HCT116 (cell line): ENCODE data around the gene AAR2. TPM values are rescaled to one million over a fixed set of nuclear protein-coding genes. Genes with fewer than 3 reads are reported as not detected.

Experiments
- ATAC-seq: fragments of 200-7000 bp; cut with Tn5 transposase; 2 replicates; pipeline ENCODE4 v1.9.1; 2020; ENCODE audit warnings: mild to moderate bottlenecking, moderate library complexity
- BruUV-seq: library from RNA; stranded (reverse); fragments of 400-500 nt; replicated peaks from 2 replicates; lab custom pipeline; 2021; lab: Mats Ljungman, UMichigan
- CTCF ChIA-PET: fragments of 300-600 bp; sonication (Branson Sonifier 250); formaldehyde crosslinking; loops from one replicate; lab custom pipeline; 2021; ENCODE audit warnings: antibody characterized with exemption; lab: Charles Lee
- POLR2A ChIA-PET: fragments of 300-600, 350-600 bp; sonication (Branson Sonifier 250); formaldehyde crosslinking; loops from one replicate; lab custom pipeline; 2021; ENCODE audit warnings: antibody characterized with exemption; lab: Charles Lee
- RAD21 ChIA-PET, 2 experiments: fragments of 300-600 bp; sonication (Branson Sonifier 250); formaldehyde crosslinking; loops; one replicate each; lab custom pipeline; 2023; ENCODE audit warnings: low total read pairs in 2 of 2; ENCODE audit not compliant: uncharacterized antibody in 2 of 2, unreplicated experiment in 2 of 2, low non-redundant PET in 1 of 2; lab: Charles Lee
- DNase-seq: peaks from one replicate; pipeline ENCODE4 v3.0.0-alpha.2; 2010; ENCODE audit warnings: low read depth, low spot score
- H2AFZ ChIP-seq: fragments of 200-600 bp; shearing (Covaris generic), sonication (generic); 2 replicates; pipeline ENCODE4 v1.6.1; 2017; ENCODE audit warnings: low read depth, mixed run types, mixed read lengths, antibody characterized with exemption, low read length; ENCODE audit not compliant: poor library complexity, severe bottlenecking
- H3K27ac ChIP-seq: 2 replicates; pipeline ENCODE4 v1.5.1; 2012; ENCODE audit warnings: low read depth, low read length
- H3K27me3 ChIP-seq: fragments of 200-600 bp; sonication (generic); 2 replicates; pipeline ENCODE4 v1.6.1; 2016; ENCODE audit warnings: mixed run types, low read length, mixed read lengths; ENCODE audit not compliant: insufficient read depth
- H3K36me3 ChIP-seq, 2 experiments: fragments of 200-500 bp in 1 of 2; fragments of 200-600 bp in 1 of 2; sonication (Bioruptor generic) in 1 of 2; sonication (generic) in 1 of 2; 2 replicates each; pipeline versions ENCODE4 v1.5.1 to v1.6.1; 2014 to 2016; ENCODE audit warnings: low read length in 2 of 2, inconsistent platforms in 1 of 2, mixed read lengths in 1 of 2, mixed run types in 1 of 2; ENCODE audit not compliant: insufficient read depth in 2 of 2, control insufficient read depth in 1 of 2
- H3K4me1 ChIP-seq, 2 experiments: fragments of 200-600 bp in 1 of 2; sonication (generic) in 1 of 2; 2 replicates each; pipeline versions ENCODE4 v1.5.1 to v1.6.1; 2012 to 2017; ENCODE audit warnings: low read length in 2 of 2, inconsistent platforms in 1 of 2, mild to moderate bottlenecking in 1 of 2, mixed read lengths in 1 of 2, mixed run types in 1 of 2, moderate library complexity in 1 of 2; ENCODE audit not compliant: insufficient read depth in 2 of 2, control insufficient read depth in 1 of 2
- H3K4me2 ChIP-seq: fragments of 200-600 bp; sonication (generic); 2 replicates; pipeline ENCODE4 v1.6.1; 2017; ENCODE audit warnings: mixed run types, low read length, mixed read lengths
- H3K4me3 ChIP-seq, 2 experiments: fragments of 200-600 bp in 1 of 2; sonication (generic) in 1 of 2; replicated peaks in 1 of 2; 2 replicates each; pipeline ENCODE4 v1.5.1; 2011 to 2016; ENCODE audit warnings: low read length in 2 of 2, control low read depth in 1 of 2, low read depth in 1 of 2, mild to moderate bottlenecking in 1 of 2, mixed read lengths in 1 of 2, mixed run types in 1 of 2
- H3K79me2 ChIP-seq: fragments of 200-600 bp; sonication (generic); 2 replicates; pipeline ENCODE4 v1.6.1; 2017; ENCODE audit warnings: mild to moderate bottlenecking, mixed run types, low read length, moderate library complexity, mixed read lengths; ENCODE audit not compliant: insufficient read depth
- H3K9ac ChIP-seq: fragments of 200-600 bp; sonication (generic); 2 replicates; pipeline ENCODE4 v1.6.1; 2016; ENCODE audit warnings: low read length, mixed read lengths
- H3K9me2 ChIP-seq: fragments of 200-600 bp; sonication (generic), shearing (Covaris generic); 2 replicates; pipeline ENCODE4 v1.6.1; 2017; ENCODE audit warnings: mixed run types, mild to moderate bottlenecking, moderate library complexity; ENCODE audit not compliant: insufficient read depth
- H3K9me3 ChIP-seq, 2 experiments: fragments of 200-500 bp in 1 of 2; fragments of 200-600 bp in 1 of 2; sonication (Bioruptor generic) in 1 of 2; sonication (generic) in 1 of 2; 2 replicates each; pipeline ENCODE4 v1.6.1; 2014 to 2017; ENCODE audit warnings: low read length in 2 of 2, mixed read lengths in 2 of 2, inconsistent platforms in 1 of 2, low read depth in 1 of 2, mild to moderate bottlenecking in 1 of 2, mixed run types in 1 of 2, moderate library complexity in 1 of 2; ENCODE audit not compliant: control insufficient read depth in 1 of 2, insufficient read depth in 1 of 2
- H4K20me1 ChIP-seq: fragments of 200-600 bp; sonication (generic), shearing (Covaris generic); 2 replicates; pipeline ENCODE4 v1.6.1; 2017; ENCODE audit warnings: mixed run types, mild to moderate bottlenecking, moderate library complexity; ENCODE audit not compliant: insufficient read depth
- CBX3 ChIP-seq: IDR thresholded peaks from 2 replicates; pipeline ENCODE4 v1.6.1; 2012; ENCODE audit warnings: low read depth
- CEBPB ChIP-seq: IDR thresholded peaks from 2 replicates; pipeline ENCODE4 v1.6.1; 2012; ENCODE audit warnings: low read depth
- EGR1 ChIP-seq: IDR thresholded peaks from 2 replicates; pipeline ENCODE4 v1.6.1; 2012; ENCODE audit warnings: low read depth
- ELF1 ChIP-seq: IDR thresholded peaks from 2 replicates; pipeline ENCODE4 v1.6.1; 2012; ENCODE audit warnings: low read depth, borderline replicate concordance
- EZH2 ChIP-seq: fragments of 200-600 bp; sonication (generic); IDR thresholded peaks from 2 replicates; pipeline ENCODE4 v1.6.1; 2017; ENCODE audit warnings: antibody characterized with exemption, mixed run types
- SIN3A ChIP-seq: IDR thresholded peaks from 2 replicates; pipeline ENCODE4 v1.6.1; 2012; ENCODE audit warnings: low read depth
- SRF ChIP-seq: IDR thresholded peaks from 2 replicates; pipeline ENCODE4 v1.6.1; 2012; ENCODE audit warnings: low read depth
- ZFX ChIP-seq: fragments of 450-650 bp; IDR thresholded peaks from 2 replicates; pipeline ENCODE4 v1.6.1; 2017
- ZNF274 ChIP-seq: fragments of 200-500 bp; sonication (Bioruptor generic); IDR thresholded peaks from 2 replicates; pipeline ENCODE4 v1.6.1; 2014; ENCODE audit warnings: mild to moderate bottlenecking, low read depth, low read length, inconsistent platforms
- intact Hi-C: fragments of 100-400 bp; cut with micrococcal nuclease; formaldehyde crosslinking; loops from 2 replicates; pipeline ENCODE4 v1.10.0; 2022
- total RNA-seq: library from RNA; stranded (reverse); gene quantifications from one replicate; pipeline ENCODE4 v1.2.1, GENCODE V29; 2021; ENCODE audit not compliant: unreplicated experiment
- TF ChIP-seq, protein P1 (sequence below): IDR thresholded peaks from 2 replicates; pipeline ENCODE4 v1.6.1; 2011; ENCODE audit warnings: mild to moderate bottlenecking, low read length, moderate library complexity; ENCODE audit not compliant: insufficient replicate concordance; ENCODE audit errors: extremely low read depth
- TF ChIP-seq, protein P2 (sequence below): IDR thresholded peaks from 2 replicates; pipeline ENCODE4 v1.6.1; 2012

Gene AAR2
- total RNA-seq, 1 experiment from 2014 or later: 23.3 TPM

DNA sequence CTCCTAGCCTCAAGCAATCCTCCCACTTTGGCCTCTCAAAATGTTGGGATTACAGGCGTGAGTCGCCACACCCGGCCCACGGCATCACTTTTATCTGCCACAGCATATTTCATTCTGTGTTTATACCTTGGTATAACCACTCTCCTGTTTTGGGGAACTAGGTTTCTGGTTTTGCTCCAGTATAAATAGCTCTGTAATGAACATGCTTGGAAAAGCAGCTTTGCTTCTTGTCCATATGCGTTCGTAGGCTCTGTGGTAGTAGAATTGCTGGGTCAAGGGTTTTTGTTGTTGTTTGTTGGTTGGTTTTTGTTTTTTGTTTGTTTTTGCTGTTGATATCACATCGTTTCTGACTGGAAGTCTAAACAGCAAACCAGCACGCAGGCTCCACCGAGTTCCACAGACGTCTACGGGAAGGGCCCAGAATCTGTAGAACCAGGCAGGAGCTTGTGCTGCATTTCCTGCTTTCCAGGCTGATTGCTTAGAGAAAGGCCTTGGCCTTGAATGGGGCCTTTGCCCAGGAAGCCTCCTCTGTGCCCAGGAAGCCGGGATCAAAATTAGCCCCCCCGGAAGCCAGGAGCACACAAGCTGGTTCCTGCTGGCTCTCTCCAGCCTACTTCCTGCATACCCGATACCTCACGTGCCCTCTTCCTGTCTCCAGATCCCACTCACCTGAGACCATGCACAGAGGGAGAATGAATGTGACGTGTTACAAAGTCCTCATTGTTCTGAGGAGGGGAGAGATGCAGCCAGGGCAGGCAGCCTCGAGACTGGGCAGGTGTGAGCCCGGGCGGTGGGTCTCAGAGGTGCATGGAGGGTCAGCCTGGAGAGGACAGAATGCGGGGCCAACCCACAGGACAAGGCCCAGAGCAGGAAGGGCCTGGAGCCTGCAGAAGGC, 34.7 kb downstream of the AAR2 start:
- no peak overlapping the region for H3K4me2 ChIP-seq
- POLR2A ChIA-PET: interaction anchor here (1.7 kb wide), 1 partner anchor 34 kb away, joined by 5 read pairs; the partner anchor contains the start of gene AAR2
- H3K27ac ChIP-seq: no peak overlapping the region
- DNase-seq (no peak), ATAC-seq (peak; percentile 35; the same call in 1 of the 2 replicates)
- no peaks in the 10 kb centered on the region for H3K36me3 ChIP-seq
- no peak for TF ChIP-seq EZH2
- no peak for TF ChIP-seq CBX3
- TF ChIP-seq ZFX: peak; percentile 14; the same call in 1 of the 2 replicates
- TF ChIP-seq SRF: no peak
- RAD21 ChIA-PET: interaction anchor here in 1 of 2 experiments (1.1 kb wide), 1 partner anchor 128 kb away, joined by 3 read pairs; no protein-coding TSS in a partner anchor
- no peak overlapping the region for H3K9ac ChIP-seq
- H3K27me3 ChIP-seq: no peaks in the 10 kb centered on the region
- CTCF ChIA-PET: interaction anchor here (0.7 to 4.1 kb wide), 3 partner anchors 68 to 169 kb away, joined by 4 to 57 read pairs (median 24); no protein-coding TSS in a partner anchor
- no peaks in the 10 kb centered on the region for H3K79me2 ChIP-seq
- no peaks in the 10 kb centered on the region for H4K20me1 ChIP-seq
- H3K4me3 ChIP-seq: no peak overlapping the region
- H2AFZ ChIP-seq: no peak overlapping the region
- H3K9me2 ChIP-seq: no peaks in the 10 kb centered on the region
- no peaks in the 10 kb centered on the region for H3K9me3 ChIP-seq
- BruUV-seq: no TSS peak
- intact Hi-C loops: no loop called here
- no peaks in the 10 kb centered on the region for H3K4me1 ChIP-seq

- DNase-seq (no peak), ATAC-seq (no peak)
- Histone ChIP-seq H2AFZ (no peak overlapping the region), H3K9me2 (no peaks in the 10 kb centered on the region), H3K9me3 (no peaks in the 10 kb centered on the region), H3K27me3 (no peaks in the 10 kb centered on the region), H3K4me2 (no peak overlapping the region), H4K20me1 (no peaks in the 10 kb centered on the region), H3K36me3 (no peaks in the 10 kb centered on the region), H3K27ac (no peak overlapping the region), H3K9ac (no peak overlapping the region), H3K4me3 (no peak overlapping the region), H3K79me2 (no peaks in the 10 kb centered on the region), H3K4me1 (no peaks in the 10 kb centered on the region)
- RAD21 ChIA-PET: interaction anchor here in 1 of 2 experiments (1.1 kb wide), 1 partner anchor 128 kb away, joined by 3 read pairs; no protein-coding TSS in a partner anchor
- CTCF ChIA-PET: interaction anchor here (3.6 to 4.1 kb wide), 2 partner anchors 127 to 168 kb away, joined by 24 to 57 read pairs; no protein-coding TSS in a partner anchor
- no peak for TF ChIP-seq ELF1
- TF ChIP-seq, protein P1, sequence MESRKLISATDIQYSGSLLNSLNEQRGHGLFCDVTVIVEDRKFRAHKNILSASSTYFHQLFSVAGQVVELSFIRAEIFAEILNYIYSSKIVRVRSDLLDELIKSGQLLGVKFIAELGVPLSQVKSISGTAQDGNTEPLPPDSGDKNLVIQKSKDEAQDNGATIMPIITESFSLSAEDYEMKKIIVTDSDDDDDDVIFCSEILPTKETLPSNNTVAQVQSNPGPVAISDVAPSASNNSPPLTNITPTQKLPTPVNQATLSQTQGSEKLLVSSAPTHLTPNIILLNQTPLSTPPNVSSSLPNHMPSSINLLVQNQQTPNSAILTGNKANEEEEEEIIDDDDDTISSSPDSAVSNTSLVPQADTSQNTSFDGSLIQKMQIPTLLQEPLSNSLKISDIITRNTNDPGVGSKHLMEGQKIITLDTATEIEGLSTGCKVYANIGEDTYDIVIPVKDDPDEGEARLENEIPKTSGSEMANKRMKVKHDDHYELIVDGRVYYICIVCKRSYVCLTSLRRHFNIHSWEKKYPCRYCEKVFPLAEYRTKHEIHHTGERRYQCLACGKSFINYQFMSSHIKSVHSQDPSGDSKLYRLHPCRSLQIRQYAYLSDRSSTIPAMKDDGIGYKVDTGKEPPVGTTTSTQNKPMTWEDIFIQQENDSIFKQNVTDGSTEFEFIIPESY: no peak
- no peak for TF ChIP-seq ZNF274
- no peak for TF ChIP-seq SRF
- TF ChIP-seq, protein P2, sequence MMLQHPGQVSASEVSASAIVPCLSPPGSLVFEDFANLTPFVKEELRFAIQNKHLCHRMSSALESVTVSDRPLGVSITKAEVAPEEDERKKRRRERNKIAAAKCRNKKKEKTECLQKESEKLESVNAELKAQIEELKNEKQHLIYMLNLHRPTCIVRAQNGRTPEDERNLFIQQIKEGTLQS: no peak
- no peak for TF ChIP-seq CEBPB
- no peak for TF ChIP-seq SIN3A
- TF ChIP-seq ZFX: no peak
- no peak for TF ChIP-seq CBX3
- TF ChIP-seq EGR1: no peak
- POLR2A ChIA-PET: interaction anchor here (1.7 kb wide), 1 partner anchor 35 kb away, joined by 5 read pairs; the partner anchor contains the start of gene AAR2
- intact Hi-C loops: no loop called here
- no TSS peak for BruUV-seq
Observed at GRCh38 chr20:36271639-36272546, 35.6 kb downstream of the AAR2 start.
